Esophagus squamous epithelium (tissue), 4 donors: ENCODE measurements around the gene LDB2.

Experiments
- POLR2A ChIP-seq, 4 donors: fragments of 450-650 bp; IDR thresholded peaks; one replicate each; pipeline ENCODE4 v1.6.1; 2017; ENCODE audit warnings: antibody characterized with exemption in 4 of 4, mild to moderate bottlenecking in 4 of 4, moderate library complexity in 3 of 4
- TF ChIP-seq, protein P1 (sequence below), 6 experiments: fragments of 450-650 bp in 4 of 6; fragments of 200-600 bp in 2 of 6; sonication (generic) in 2 of 6; IDR thresholded peaks; one replicate each; pipeline ENCODE4 v1.5.1; 2016 to 2019; ENCODE audit warnings: antibody characterized with exemption in 6 of 6, mild to moderate bottlenecking in 4 of 6, moderate library complexity in 4 of 6

DNA sequence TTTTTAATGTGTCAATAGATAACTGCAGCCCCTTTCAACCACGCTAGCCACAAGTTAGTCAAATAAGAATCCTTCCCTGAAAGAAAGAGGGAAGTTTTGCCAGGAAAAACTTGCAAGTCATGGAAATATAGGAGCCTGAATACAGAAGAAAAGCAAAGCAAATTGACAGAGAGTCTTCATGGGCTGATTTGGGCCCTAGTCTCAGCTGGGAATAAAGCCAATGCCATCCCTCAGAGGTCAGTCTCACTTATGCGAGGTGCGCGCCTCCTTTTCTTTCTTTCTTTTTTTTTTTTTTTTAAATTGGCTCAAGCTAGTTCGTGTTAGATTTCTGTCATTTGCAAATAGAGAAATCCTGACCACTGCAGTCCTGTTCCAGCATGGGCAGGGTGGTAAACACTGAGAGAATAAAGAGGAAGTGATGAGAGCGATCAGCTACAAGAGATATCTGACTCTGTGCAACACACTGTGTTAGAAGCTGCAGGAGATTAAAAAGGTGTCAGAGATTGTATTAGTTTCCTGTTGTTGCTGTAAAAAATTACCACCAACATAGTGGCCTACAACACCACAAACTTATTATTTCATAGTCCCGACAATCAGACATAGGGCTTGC is 299.7 kb downstream of the LDB2 start:
- TF ChIP-seq, protein P1, sequence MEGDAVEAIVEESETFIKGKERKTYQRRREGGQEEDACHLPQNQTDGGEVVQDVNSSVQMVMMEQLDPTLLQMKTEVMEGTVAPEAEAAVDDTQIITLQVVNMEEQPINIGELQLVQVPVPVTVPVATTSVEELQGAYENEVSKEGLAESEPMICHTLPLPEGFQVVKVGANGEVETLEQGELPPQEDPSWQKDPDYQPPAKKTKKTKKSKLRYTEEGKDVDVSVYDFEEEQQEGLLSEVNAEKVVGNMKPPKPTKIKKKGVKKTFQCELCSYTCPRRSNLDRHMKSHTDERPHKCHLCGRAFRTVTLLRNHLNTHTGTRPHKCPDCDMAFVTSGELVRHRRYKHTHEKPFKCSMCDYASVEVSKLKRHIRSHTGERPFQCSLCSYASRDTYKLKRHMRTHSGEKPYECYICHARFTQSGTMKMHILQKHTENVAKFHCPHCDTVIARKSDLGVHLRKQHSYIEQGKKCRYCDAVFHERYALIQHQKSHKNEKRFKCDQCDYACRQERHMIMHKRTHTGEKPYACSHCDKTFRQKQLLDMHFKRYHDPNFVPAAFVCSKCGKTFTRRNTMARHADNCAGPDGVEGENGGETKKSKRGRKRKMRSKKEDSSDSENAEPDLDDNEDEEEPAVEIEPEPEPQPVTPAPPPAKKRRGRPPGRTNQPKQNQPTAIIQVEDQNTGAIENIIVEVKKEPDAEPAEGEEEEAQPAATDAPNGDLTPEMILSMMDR (IDR thresholded peaks at IDR 0.05) = no peak
- no peak for TF ChIP-seq POLR2A (IDR thresholded peaks at IDR 0.05)
